ENCODE results near the gene LRRC55. TPM values are rescaled to one million over a fixed set of nuclear protein-coding genes. Genes with fewer than 3 reads are reported as not detected.

The LRRC55 gene
- total RNA-seq, 1 donor from 2014 or later = 0.12 TPM

DNA sequence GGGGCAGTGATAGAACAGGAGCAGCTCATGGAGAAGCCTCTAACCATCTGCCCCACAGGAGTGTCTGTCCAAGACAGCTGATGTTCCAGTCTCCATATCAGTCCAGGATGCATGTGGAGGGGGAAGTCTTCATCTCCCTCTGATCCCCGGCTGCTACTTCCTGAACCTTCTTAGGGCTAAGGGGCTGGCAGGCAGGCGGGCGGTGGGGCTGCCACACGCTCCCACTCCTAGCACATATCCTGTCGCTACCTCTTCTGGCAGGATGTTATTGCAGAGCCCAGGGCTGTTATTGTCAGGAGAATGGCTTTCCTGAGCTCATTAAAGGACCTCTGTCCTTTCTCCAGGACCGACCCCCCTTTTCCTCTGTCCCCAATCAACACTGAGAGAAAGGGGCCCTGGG, 25.4 kb downstream of the LRRC55 start:
- peaks cover 2% of the 10 kb centered on the region for H3K9me3 Mint-ChIP-seq (ENCODE audit: low read depth)
- H3K27me3 Mint-ChIP-seq = peaks cover 12% of the 10 kb centered on the region
- H3K27ac Mint-ChIP-seq = no peak overlapping the region
- TF ChIP-seq, protein P1, sequence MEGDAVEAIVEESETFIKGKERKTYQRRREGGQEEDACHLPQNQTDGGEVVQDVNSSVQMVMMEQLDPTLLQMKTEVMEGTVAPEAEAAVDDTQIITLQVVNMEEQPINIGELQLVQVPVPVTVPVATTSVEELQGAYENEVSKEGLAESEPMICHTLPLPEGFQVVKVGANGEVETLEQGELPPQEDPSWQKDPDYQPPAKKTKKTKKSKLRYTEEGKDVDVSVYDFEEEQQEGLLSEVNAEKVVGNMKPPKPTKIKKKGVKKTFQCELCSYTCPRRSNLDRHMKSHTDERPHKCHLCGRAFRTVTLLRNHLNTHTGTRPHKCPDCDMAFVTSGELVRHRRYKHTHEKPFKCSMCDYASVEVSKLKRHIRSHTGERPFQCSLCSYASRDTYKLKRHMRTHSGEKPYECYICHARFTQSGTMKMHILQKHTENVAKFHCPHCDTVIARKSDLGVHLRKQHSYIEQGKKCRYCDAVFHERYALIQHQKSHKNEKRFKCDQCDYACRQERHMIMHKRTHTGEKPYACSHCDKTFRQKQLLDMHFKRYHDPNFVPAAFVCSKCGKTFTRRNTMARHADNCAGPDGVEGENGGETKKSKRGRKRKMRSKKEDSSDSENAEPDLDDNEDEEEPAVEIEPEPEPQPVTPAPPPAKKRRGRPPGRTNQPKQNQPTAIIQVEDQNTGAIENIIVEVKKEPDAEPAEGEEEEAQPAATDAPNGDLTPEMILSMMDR (IDR thresholded peaks at IDR 0.05; ENCODE audit: unreplicated experiment) = no peak
- H3K4me3 Mint-ChIP-seq (ENCODE audit: low read depth) = no peak overlapping the region
- H3K4me1 Mint-ChIP-seq (ENCODE audit: low read depth) = peaks cover 1% of the 10 kb centered on the region
- H3K36me3 Mint-ChIP-seq (ENCODE audit: insufficient read depth) = no peaks in the 10 kb centered on the region
- DNase-seq (ENCODE audit: low spot score, unreplicated experiment) = no peak

DNA sequence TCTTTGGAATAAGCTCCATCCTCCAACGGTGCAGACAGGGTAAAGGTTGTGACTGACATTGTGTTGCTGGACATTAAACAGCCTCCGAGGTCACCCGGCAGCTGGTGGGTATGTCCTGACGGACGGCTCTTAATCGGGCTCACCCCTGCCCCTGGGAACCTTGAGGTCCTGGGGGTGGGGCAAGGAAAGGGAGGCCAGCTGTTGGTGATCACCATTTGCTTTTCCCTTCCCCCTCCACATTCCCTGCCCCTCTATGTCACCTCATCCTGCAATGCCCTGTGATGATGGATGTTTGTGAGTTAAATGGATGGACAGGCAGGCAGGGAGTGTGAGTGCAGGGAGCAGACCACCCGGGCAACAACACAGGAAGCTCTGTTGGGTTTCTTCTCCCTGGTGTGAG, 29.0 kb downstream of the LRRC55 start:
- H3K27ac Mint-ChIP-seq = no peak overlapping the region
- no peaks in the 10 kb centered on the region for H3K36me3 Mint-ChIP-seq (ENCODE audit: insufficient read depth)
- H3K4me3 Mint-ChIP-seq (ENCODE audit: low read depth) = no peak overlapping the region
- peaks cover 6% of the 10 kb centered on the region for H3K27me3 Mint-ChIP-seq
- TF ChIP-seq, protein P1 (IDR thresholded peaks at IDR 0.05; ENCODE audit: unreplicated experiment) = no peak
- DNase-seq (ENCODE audit: low spot score, unreplicated experiment) = no peak
- peaks cover 1% of the 10 kb centered on the region for H3K4me1 Mint-ChIP-seq (ENCODE audit: low read depth)
- H3K9me3 Mint-ChIP-seq (ENCODE audit: low read depth) = peaks cover 3% of the 10 kb centered on the region

DNA sequence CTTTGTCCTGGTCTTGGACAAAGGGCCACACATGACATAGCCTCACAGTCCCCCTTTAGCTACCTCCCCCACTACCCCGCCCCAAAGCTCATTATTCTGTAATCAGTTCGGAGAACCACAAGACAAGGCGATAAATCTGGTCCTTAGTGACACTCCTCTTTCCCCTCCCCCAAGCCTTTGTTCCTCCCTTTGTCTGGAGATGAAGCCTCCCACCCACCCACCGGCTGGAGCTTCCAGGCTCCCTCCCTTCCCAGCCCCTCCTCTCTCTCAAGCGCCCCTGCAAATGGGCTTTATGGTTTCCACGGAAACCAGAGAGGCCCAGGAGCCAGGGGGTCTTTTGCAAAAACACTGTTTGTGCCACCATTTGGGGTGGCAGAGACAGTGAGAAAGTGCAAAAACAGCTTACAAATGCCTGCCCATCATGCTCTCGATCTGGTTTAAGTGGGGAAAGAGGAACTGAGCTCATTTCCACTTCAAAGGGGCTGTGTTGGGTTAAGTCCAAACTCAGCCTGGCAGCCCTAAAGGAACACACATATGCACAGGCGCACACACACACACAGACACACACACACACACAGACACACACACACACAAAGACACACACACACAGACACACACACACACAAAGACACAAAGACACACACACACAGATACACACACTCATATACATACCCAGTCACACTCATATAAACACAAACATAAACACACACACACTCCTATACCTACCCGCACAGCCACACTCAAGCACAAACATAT, 31.8 kb downstream of the LRRC55 start:
- peaks cover 3% of the 10 kb centered on the region for H3K9me3 Mint-ChIP-seq (ENCODE audit: low read depth)
- no peak overlapping the region for H3K27ac Mint-ChIP-seq
- H3K36me3 Mint-ChIP-seq (ENCODE audit: insufficient read depth) = no peaks in the 10 kb centered on the region
- H3K27me3 Mint-ChIP-seq = no peaks in the 10 kb centered on the region
- H3K4me1 Mint-ChIP-seq (ENCODE audit: low read depth) = peaks cover 1% of the 10 kb centered on the region
- no peak for DNase-seq (ENCODE audit: low spot score, unreplicated experiment)
- no peak overlapping the region for H3K4me3 Mint-ChIP-seq (ENCODE audit: low read depth)
- TF ChIP-seq, protein P1 (IDR thresholded peaks at IDR 0.05; ENCODE audit: unreplicated experiment) = no peak

DNA sequence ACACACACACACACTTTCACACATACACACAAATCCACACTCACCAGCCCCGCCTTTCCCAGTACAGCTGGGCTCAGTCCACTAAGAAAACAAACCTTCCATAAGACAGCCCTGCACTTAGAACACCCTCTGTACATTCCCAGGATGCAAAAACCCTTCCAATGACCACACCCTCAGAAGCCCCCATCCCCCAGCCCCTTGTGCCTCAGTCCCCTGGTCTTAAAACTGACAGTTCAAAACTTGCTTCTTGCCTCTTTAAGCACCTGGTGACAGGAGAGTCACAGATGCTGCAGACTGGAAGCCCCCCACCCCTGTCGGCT, 32.3 kb downstream of the LRRC55 start:
- peaks cover 1% of the 10 kb centered on the region for H3K4me1 Mint-ChIP-seq (ENCODE audit: low read depth)
- H3K27ac Mint-ChIP-seq = no peak overlapping the region
- no peaks in the 10 kb centered on the region for H3K27me3 Mint-ChIP-seq
- TF ChIP-seq, protein P1 (IDR thresholded peaks at IDR 0.05; ENCODE audit: unreplicated experiment) = no peak
- no peaks in the 10 kb centered on the region for H3K36me3 Mint-ChIP-seq (ENCODE audit: insufficient read depth)
- peaks cover 3% of the 10 kb centered on the region for H3K9me3 Mint-ChIP-seq (ENCODE audit: low read depth)
- DNase-seq (ENCODE audit: low spot score, unreplicated experiment) = no peak
- H3K4me3 Mint-ChIP-seq (ENCODE audit: low read depth) = no peak overlapping the region

DNA sequence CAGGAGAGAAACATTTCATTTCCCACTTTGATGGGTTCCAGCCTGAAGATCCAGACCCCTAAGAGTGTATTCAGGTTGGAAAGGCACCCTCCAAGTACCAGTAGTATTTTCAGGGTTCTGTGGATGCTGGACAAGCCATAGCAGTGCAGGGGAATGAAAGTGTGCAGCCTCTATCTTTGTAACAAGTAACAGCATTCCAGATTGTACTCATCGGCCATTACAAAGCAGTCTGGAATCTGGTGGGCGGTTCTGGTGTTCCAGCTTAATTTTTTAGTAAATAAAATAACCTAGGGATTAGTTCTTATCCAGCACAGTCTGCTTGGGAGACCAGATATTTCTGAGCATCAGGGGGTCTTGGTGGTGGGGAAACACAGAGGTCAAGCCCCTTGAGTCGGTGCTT, 32.7 kb downstream of the LRRC55 start:
- Mint-ChIP-seq H3K27ac (no peak overlapping the region), H3K27me3 (no peaks in the 10 kb centered on the region), H3K4me3 (ENCODE audit: low read depth) (no peak overlapping the region), H3K36me3 (ENCODE audit: insufficient read depth) (no peaks in the 10 kb centered on the region), H3K4me1 (ENCODE audit: low read depth) (peaks cover 1% of the 10 kb centered on the region), H3K9me3 (ENCODE audit: low read depth) (peaks cover 3% of the 10 kb centered on the region)
- TF ChIP-seq, protein P1 (IDR thresholded peaks at IDR 0.05; ENCODE audit: unreplicated experiment) = no peak
- no peak for DNase-seq (ENCODE audit: low spot score, unreplicated experiment)

All from progenitor cell of endocrine pancreas (in vitro differentiated cells).